ENCODE data around the gene ITPR2. TPM values are rescaled to one million over a fixed set of nuclear protein-coding genes. Genes with fewer than 3 reads are reported as not detected.

The ITPR2 gene
- total RNA-seq, 1 experiment from 2014 or later, result 41.6 TPM

- no TSS peak for BruUV-seq (replicated peaks)
- Histone ChIP-seq H3K36me3 (ENCODE audit: control insufficient read depth, insufficient read depth, low read length) (no peaks in the 10 kb centered on the region; the same call in 1 of the 2 replicates), H3K9me3 (no peaks in the 10 kb centered on the region), H3K4me1 (0 out of 2 replicates have a peak, but pooled peaks cover 3% of the 10 kb centered on the region), H3K4me3 (ENCODE audit: low read depth, low read length) (no peak overlapping the region), H3K27me3 (replicated peaks; ENCODE audit: control insufficient read depth, insufficient read depth, low read length) (no peaks in the 10 kb centered on the region)
- ChIA-PET CTCF (no interaction called here), POLR2A (no interaction called here)
- DNase-seq, result no peak
- Mint-ChIP-seq H3K27me3 (ENCODE audit: insufficient read depth, unreplicated experiment) (no peaks in the 10 kb centered on the region), H3K9me3 (ENCODE audit: unreplicated experiment) (no peaks in the 10 kb centered on the region), H3K27ac (ENCODE audit: unreplicated experiment) (no peak overlapping the region), H3K4me1 (ENCODE audit: low read depth, unreplicated experiment) (peaks cover 6% of the 10 kb centered on the region), H3K36me3 (ENCODE audit: insufficient read depth, unreplicated experiment) (no peaks in the 10 kb centered on the region), H3K4me3 (ENCODE audit: unreplicated experiment) (no peak overlapping the region)
- TF ChIP-seq CTCF (IDR thresholded peaks at IDR 0.05; ENCODE audit: insufficient read depth in 1 of 2, low read depth in 1 of 2, low read length in 1 of 2, severe bottlenecking in 1 of 2, unreplicated experiment in 1 of 2), result no peak
- intact Hi-C loops (cut with micrococcal nuclease; ENCODE audit: unreplicated experiment), result no loop called here
Measured at GRCh38 chr12:26455936-26456574, 376.9 kb downstream of the ITPR2 start.

DNA sequence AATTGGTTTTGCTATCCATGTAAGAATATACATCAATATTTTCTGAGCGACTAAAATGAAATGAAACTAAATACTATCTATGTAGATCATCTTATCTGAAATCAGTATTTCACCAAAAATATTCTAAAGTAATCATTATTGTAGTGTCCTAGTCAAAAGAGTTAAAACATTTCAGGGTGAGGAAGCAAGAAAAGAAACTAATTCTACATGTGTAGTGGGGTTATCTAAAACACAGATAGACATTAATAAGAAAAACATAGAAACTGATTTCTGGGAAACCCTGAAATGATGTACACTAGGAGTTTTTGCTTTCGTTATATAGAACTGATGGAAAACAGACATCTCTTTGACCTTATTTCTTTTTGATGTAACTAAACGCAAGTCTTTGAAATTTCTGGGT is 379.7 kb downstream of the ITPR2 start:
- POLR2A ChIA-PET, result no interaction called here
- Mint-ChIP-seq H3K4me3 (ENCODE audit: unreplicated experiment) (no peak overlapping the region), H3K27me3 (ENCODE audit: insufficient read depth, unreplicated experiment) (no peaks in the 10 kb centered on the region), H3K4me1 (ENCODE audit: low read depth, unreplicated experiment) (no peaks in the 10 kb centered on the region), H3K27ac (ENCODE audit: unreplicated experiment) (no peak overlapping the region), H3K36me3 (ENCODE audit: insufficient read depth, unreplicated experiment) (no peaks in the 10 kb centered on the region), H3K9me3 (ENCODE audit: unreplicated experiment) (no peaks in the 10 kb centered on the region)
- no peak for TF ChIP-seq CTCF (IDR thresholded peaks at IDR 0.05; ENCODE audit: insufficient read depth in 1 of 2, low read depth in 1 of 2, low read length in 1 of 2, severe bottlenecking in 1 of 2, unreplicated experiment in 1 of 2)
- intact Hi-C loops (cut with micrococcal nuclease; ENCODE audit: unreplicated experiment), result no loop called here
- Histone ChIP-seq H3K4me1 (0 out of 2 replicates have a peak, but pooled peaks cover 3% of the 10 kb centered on the region), H3K4me3 (ENCODE audit: low read depth, low read length) (no peak overlapping the region), H3K27me3 (replicated peaks; ENCODE audit: control insufficient read depth, insufficient read depth, low read length) (no peaks in the 10 kb centered on the region), H3K36me3 (ENCODE audit: control insufficient read depth, insufficient read depth, low read length) (no peaks in the 10 kb centered on the region), H3K9me3 (no peaks in the 10 kb centered on the region)
- CTCF ChIA-PET, result no interaction called here
- no peak for DNase-seq
- no TSS peak for BruUV-seq (replicated peaks)

GRCh38 chr12:26452511-26452910 is 380.5 kb downstream of the ITPR2 start:
- H3K27ac Mint-ChIP-seq (ENCODE audit: unreplicated experiment), result no peak overlapping the region
- POLR2A ChIA-PET, result no interaction called here

More at GRCh38 chr12:26452511-26452910, 380.5 kb downstream of the ITPR2 start:
- no peaks in the 10 kb centered on the region for H3K9me3 Mint-ChIP-seq (ENCODE audit: unreplicated experiment)
- H3K4me1 ChIP-seq, result 0 out of 2 replicates have a peak, but pooled peaks cover 3% of the 10 kb centered on the region
- H3K4me3 ChIP-seq (ENCODE audit: low read depth, low read length), result no peak overlapping the region
- no peak for TF ChIP-seq CTCF (IDR thresholded peaks at IDR 0.05; ENCODE audit: insufficient read depth in 1 of 2, low read depth in 1 of 2, low read length in 1 of 2, severe bottlenecking in 1 of 2, unreplicated experiment in 1 of 2)
- no TSS peak for BruUV-seq (replicated peaks)
- no peaks in the 10 kb centered on the region for H3K9me3 ChIP-seq
- no peaks in the 10 kb centered on the region for H3K36me3 ChIP-seq (ENCODE audit: control insufficient read depth, insufficient read depth, low read length)
- H3K4me1 Mint-ChIP-seq (ENCODE audit: low read depth, unreplicated experiment), result no peaks in the 10 kb centered on the region
- no peak overlapping the region for H3K4me3 Mint-ChIP-seq (ENCODE audit: unreplicated experiment)
- H3K27me3 ChIP-seq (replicated peaks; ENCODE audit: control insufficient read depth, insufficient read depth, low read length), result no peaks in the 10 kb centered on the region
- CTCF ChIA-PET, result no interaction called here
- H3K36me3 Mint-ChIP-seq (ENCODE audit: insufficient read depth, unreplicated experiment), result no peaks in the 10 kb centered on the region
- intact Hi-C loops (cut with micrococcal nuclease; ENCODE audit: unreplicated experiment), result no loop called here
- H3K27me3 Mint-ChIP-seq (ENCODE audit: insufficient read depth, unreplicated experiment), result no peaks in the 10 kb centered on the region
- DNase-seq, result no peak

Data from Caco-2 (cell line).